GM12873 (cell line): ENCODE results near the gene ENOX1.

ENCODE experiments used
- TF ChIP-seq, protein P1 (sequence below): IDR thresholded peaks from 2 replicates; pipeline ENCODE4 v1.5.1; 2012; ENCODE audit warnings: low read depth, mild to moderate bottlenecking, moderate library complexity, low read length, control low read depth; ENCODE audit not compliant: insufficient read depth; ENCODE audit errors: missing control alignments

The ENOX1 gene

DNA sequence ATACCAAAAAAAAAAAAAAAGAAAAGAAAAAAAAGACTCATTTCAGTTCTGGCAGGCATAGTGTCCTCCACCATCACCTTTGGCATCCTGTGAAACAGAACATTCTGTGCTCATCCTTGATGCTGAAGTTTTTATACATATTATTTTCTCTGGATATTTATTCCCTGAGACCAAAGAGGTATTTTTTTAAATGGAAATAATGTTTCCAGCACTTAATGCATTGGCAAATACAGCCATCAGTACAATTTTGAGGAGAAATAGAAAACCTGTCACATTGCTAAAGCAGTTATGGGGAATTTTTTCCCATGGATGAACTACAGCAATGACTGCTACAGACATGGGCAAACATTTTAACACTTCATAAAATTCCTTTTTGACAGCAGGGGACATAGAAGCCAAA, 451.0 kb downstream of the ENOX1 start:
- TF ChIP-seq, protein P1, sequence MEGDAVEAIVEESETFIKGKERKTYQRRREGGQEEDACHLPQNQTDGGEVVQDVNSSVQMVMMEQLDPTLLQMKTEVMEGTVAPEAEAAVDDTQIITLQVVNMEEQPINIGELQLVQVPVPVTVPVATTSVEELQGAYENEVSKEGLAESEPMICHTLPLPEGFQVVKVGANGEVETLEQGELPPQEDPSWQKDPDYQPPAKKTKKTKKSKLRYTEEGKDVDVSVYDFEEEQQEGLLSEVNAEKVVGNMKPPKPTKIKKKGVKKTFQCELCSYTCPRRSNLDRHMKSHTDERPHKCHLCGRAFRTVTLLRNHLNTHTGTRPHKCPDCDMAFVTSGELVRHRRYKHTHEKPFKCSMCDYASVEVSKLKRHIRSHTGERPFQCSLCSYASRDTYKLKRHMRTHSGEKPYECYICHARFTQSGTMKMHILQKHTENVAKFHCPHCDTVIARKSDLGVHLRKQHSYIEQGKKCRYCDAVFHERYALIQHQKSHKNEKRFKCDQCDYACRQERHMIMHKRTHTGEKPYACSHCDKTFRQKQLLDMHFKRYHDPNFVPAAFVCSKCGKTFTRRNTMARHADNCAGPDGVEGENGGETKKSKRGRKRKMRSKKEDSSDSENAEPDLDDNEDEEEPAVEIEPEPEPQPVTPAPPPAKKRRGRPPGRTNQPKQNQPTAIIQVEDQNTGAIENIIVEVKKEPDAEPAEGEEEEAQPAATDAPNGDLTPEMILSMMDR, result no peak

DNA sequence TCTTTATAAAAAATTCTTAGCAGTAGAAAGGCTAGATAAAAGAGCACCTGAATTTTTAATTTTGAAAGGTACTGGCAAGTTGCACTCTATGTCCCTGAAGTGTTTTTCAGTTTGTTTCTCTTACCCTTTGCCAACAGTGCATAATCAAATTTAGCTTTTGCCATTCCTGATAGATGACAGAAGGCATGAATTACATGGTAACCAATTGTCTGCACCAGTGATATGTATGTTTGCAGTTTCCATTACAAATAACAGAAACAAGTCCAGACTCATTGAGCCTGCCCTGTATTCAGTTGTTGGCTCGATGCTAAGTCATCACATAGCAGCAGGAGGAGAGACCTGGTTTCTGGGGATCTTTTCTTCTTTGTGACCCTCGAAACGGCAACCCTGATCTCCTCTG, 453.6 kb downstream of the ENOX1 start:
- TF ChIP-seq, protein P1, result no peak

DNA sequence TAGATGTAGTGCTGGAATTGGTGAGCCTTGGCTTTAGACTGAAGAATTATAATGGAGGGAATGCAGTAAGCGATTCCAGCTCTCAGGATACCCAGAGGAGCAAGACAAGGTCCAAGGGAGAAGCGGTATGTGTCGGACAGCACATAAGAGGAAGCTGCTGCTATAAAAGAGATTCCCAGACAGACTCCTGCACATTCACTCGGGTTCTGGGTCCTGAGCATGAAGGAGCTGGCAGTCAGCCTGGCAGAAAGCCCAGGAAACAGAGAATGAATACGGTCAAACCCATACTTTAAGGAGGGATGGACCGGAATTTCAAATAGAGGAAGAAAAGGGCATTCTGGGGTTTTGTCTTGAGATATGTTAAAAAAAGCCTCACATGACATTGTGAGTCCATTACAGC, 455.1 kb downstream of the ENOX1 start:
- TF ChIP-seq, protein P1, result no peak

DNA sequence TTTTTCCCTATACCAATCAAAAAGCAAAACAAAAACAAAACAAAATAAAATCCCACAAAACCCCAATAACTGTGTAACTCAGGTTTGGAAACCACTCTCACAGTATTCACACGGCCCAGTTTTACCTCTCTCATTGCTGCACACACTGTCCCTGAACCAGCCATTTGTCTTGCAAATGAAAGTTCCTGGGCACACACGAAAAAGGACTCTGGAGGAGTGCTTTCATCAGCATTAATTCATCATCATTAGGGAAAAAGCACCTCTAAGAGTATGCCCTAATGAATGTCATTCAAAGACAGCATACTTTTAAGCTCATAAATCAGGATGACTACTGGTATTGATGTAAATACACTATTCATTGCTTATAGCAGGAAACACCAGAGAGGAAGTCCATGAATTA, 457.1 kb downstream of the ENOX1 start:
- TF ChIP-seq, protein P1, result no peak

DNA sequence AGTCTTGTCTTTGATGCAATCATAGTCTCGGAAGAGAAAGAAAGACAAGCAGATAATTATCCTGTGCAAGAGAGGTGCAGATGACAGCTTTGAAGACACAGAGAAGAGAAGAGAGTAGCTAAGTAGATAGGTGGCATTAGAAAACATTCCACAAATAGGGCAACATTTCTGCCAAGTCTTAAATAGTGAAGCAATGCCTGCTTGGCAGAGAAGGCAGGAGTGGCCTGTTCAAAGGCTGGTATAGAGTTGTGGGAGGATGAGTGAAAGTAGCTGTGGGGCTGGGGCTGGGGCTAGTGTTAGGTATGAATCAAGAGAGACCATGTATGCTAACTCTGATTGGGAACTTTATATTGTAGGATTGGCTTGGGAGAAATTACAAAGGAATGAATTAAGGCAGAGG, 457.9 kb downstream of the ENOX1 start:
- TF ChIP-seq, protein P1, result no peak

DNA sequence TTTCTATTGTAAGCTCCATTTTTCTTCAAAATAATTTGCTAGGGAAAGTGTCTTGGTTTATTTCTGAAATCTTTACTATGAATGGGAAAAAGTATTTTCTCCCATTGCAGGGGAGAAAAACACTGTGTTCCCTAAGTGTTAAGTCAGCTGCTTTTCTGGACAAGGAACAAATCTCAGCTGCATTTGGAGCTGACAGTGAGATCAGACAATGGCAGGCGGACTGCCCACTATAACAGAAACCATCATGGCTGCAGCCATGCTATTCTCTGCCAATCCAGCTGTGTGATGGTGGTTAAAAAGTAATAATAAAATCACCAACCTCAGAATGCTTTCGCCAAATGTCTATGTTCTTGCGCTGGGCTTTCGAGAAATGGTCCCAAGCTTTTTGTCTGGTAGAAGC, 460.7 kb downstream of the ENOX1 start:
- TF ChIP-seq, protein P1, result no peak

DNA sequence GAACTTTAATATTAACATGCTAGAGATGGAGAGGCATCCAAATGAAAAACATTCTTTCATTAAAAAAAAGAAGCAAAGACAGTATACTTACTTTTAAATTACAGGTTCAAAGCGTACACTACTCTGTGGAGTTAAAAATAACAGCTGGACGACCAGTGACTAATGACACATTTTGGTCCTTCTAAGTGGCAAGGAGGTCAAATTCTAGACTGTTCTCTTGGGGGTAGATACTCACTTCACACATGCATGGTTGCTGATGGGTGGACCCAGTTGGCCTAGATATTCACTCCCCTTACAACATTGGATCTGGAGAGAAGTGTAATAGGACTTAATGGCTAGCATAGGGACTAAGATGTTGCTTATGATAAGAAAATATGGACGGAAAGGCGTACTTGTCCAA, 461.1 kb downstream of the ENOX1 start:
- TF ChIP-seq, protein P1, result no peak
